Heart left ventricle (tissue), 16 donors: Measurements from ENCODE around the gene INPP4B. TPM values are rescaled to one million over a fixed set of nuclear protein-coding genes. Genes with fewer than 3 reads are reported as not detected.

Experiments used
- ATAC-seq, 4 donors: fragments of 200-7000 bp; cut with Tn5 transposase; one replicate each; pipeline ENCODE4 v1.9.1; 2020 to 2022; ENCODE audit warnings: moderate library complexity in 4 of 4, mild to moderate bottlenecking in 3 of 4, moderate number of reproducible peaks in 1 of 4
- DNase-seq, 5 donors: peaks; one replicate each; pipeline ENCODE4 v3.0.0-alpha.2; 2020
- H3K27ac ChIP-seq, 12 donors: fragments of 200-600 bp; sonication (generic) in 4 of 12; one replicate each; pipeline versions ENCODE4 v1.5.0 to v1.8.0; 2016 to 2022; ENCODE audit warnings: mild to moderate bottlenecking in 2 of 12
- H3K27me3 ChIP-seq, 9 donors: fragments of 200-600 bp; sonication (generic) in 2 of 9; one replicate each; pipeline versions ENCODE4 v1.5.1 to v1.8.0; 2016 to 2022; ENCODE audit warnings: mild to moderate bottlenecking in 3 of 9
- H3K36me3 ChIP-seq, 9 donors: fragments of 200-600 bp; sonication (generic) in 2 of 9; one replicate each; pipeline versions ENCODE4 v1.5.0 to v1.8.0; 2018 to 2022; ENCODE audit warnings: mild to moderate bottlenecking in 2 of 9
- H3K4me1 ChIP-seq, 12 donors: fragments of 200-600 bp; sonication (generic) in 4 of 12; one replicate each; pipeline versions ENCODE4 v1.5.0 to v1.8.0; 2016 to 2022; ENCODE audit warnings: mild to moderate bottlenecking in 3 of 12
- H3K4me3 ChIP-seq, 12 donors: fragments of 200-600 bp; sonication (generic) in 4 of 12; one replicate each; pipeline versions ENCODE4 v1.5.0 to v1.8.0; 2017 to 2022; ENCODE audit warnings: mild to moderate bottlenecking in 9 of 12, moderate library complexity in 4 of 12
- H3K9me3 ChIP-seq, 12 donors: fragments of 200-600 bp; sonication (generic) in 4 of 12; one replicate each; pipeline versions ENCODE4 v1.5.0 to v1.8.0; 2016 to 2022; ENCODE audit warnings: mild to moderate bottlenecking in 1 of 12
- POLR2A ChIP-seq, 2 donors: fragments of 450-650 bp; IDR thresholded peaks; one replicate each; pipeline ENCODE4 v1.6.1; 2017; ENCODE audit warnings: antibody characterized with exemption in 2 of 2, mild to moderate bottlenecking in 2 of 2, moderate library complexity in 2 of 2
- WGBS, 4 donors: extraction: QIAGEN DNeasy Blood & Tissue Kit in 2 of 4; methylation state at CpG; one replicate each; pipeline versions ENCODE4 v1.1.5 to v1.1.7; 2013 to 2018; 5-methylcytosine and 5-hydroxymethylcytosine counted together
- intact Hi-C, 10 donors: fragments of 100-400 bp; cut with DNase I; formaldehyde crosslinking; loops; one replicate each; pipeline versions ENCODE4 v1.11.1 to v1.14.2; 2022
- polyA plus RNA-seq, 2 donors: library from polyadenylated mRNA; stranded (reverse); fragments of 200-250 nt; gene quantifications; one replicate each; pipeline ENCODE4 v1.2.3, GENCODE V29; 2013
- total RNA-seq, 9 donors: library from RNA; depleted of rRNA in 2 of 9; stranded (reverse); fragments of >200 nt in 2 of 9; fragmentation: NEBNext Ultra II Directional in 3 of 9; extraction: Animal tissue kit (Norgen Biotek cat#: 25700) in 3 of 9; gene quantifications; one replicate each; pipeline versions ENCODE4 v1.1.0 to v1.2.4, GENCODE V29; 2016 to 2023
- TF ChIP-seq, protein P1 (sequence below), 12 donors: fragments of 200-600 bp; sonication (generic) in 4 of 12; IDR thresholded peaks; one replicate each; pipeline versions ENCODE4 v1.5.0 to v1.8.0; 2018 to 2022; ENCODE audit warnings: antibody characterized with exemption in 12 of 12, mild to moderate bottlenecking in 5 of 12
- donor health status: ischemic (EF 13 %, LVEDD 7.1; RV severe dilation, severe dysfunction).
- donor health status: healthy with polysubstance abuse.
- donor health status: DM: no; HTN: yes; CAD: no.
- donor health status: DM: no; HTN: no; CAD: no.
- donor health status: ischemic (EF 25% LVEDD 6.9; RV normal size, moderate dysfunction).
- donor health status: ischemic (EF 25% LVEDD 5.7; RV mildly dilated, moderate dysfunction).
- donor health status: healthy.
- donor health status: DM: yes; HTN: yes; CAD: no.
- donor health status: ischemic (EF 35%, LVEDD 5.7; RV mildly dilated, moderate dysfunction).
- donor health status: nonischemic (EF 11% LVEDD 7.7; RV severe dilation, severe dysfunction).
- donor health status: DM: yes; HTN: yes; CAD: no.
- donor health status: PGD.
- donor health status: ischemic (EF 29% LVEDD 5.4; RV normal size, mild dysfunction).
- donor health status: nonischemic (EF 23%, LVEDD 6.1; RV moderate dilation, normal function).

Gene INPP4B
- total and polyA plus RNA-seq, 11 donors, result 5.5 to 128 (median 39.1) TPM

DNA sequence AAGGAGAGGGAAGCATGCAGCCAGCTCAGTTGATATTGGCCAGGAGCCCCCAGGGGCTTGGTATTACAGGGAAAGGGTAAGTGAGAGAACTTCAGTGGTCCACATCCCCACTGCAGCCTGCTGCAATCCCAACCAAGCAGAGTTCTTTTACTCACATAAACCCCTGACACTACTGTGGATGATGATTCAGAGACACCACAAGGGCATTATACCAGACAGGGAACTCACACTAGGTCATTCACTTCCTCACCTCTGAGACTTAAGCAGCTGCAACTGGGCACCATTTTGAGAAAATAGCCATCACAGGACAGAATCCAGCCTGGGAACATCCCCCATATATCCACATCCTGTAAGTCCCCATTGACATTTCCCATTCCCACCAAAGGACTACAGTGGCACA lies 248.0 kb downstream of the INPP4B start:
- peaks cover 0 to 4% (median 0%) of the 10 kb centered on the region in 12 donors for H3K4me1 ChIP-seq
- no peaks in the 10 kb centered on the region for H3K36me3 ChIP-seq
- H3K27ac ChIP-seq, result no peak overlapping the region
- H3K27me3 ChIP-seq, result no peaks in the 10 kb centered on the region
- peaks cover 0 to 28% (median 6%) of the 10 kb centered on the region in 12 donors for H3K9me3 ChIP-seq
- intact Hi-C loops, result no loop called here
- ATAC-seq, result no peak
- TF ChIP-seq, protein P1, sequence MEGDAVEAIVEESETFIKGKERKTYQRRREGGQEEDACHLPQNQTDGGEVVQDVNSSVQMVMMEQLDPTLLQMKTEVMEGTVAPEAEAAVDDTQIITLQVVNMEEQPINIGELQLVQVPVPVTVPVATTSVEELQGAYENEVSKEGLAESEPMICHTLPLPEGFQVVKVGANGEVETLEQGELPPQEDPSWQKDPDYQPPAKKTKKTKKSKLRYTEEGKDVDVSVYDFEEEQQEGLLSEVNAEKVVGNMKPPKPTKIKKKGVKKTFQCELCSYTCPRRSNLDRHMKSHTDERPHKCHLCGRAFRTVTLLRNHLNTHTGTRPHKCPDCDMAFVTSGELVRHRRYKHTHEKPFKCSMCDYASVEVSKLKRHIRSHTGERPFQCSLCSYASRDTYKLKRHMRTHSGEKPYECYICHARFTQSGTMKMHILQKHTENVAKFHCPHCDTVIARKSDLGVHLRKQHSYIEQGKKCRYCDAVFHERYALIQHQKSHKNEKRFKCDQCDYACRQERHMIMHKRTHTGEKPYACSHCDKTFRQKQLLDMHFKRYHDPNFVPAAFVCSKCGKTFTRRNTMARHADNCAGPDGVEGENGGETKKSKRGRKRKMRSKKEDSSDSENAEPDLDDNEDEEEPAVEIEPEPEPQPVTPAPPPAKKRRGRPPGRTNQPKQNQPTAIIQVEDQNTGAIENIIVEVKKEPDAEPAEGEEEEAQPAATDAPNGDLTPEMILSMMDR (IDR thresholded peaks at IDR 0.05), result no peak
- no peak for TF ChIP-seq POLR2A (IDR thresholded peaks at IDR 0.05)
- no peak for DNase-seq
- no peak overlapping the region for H3K4me3 ChIP-seq

DNA sequence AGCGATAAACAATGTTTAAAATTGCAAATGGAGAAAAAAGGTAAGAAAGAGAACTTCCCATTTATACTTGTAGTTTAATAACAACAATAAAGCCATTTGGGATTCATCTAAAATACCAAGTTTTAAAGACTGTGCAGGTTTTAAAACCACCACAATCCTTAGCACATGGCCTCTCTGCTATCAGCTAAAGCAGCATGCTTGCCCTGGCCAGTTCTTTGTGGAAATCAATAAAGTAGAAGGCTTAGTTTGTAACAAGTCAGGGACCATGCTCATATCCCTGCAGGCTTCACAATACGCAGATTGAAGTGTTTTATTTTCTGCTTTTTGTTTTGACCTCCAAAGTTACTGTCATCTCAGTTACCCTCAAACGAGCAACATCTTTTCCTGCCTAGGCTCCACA lies 249.5 kb downstream of the INPP4B start:
- H3K9me3 ChIP-seq, result peaks cover 0 to 12% (median 0%) of the 10 kb centered on the region in 12 donors
- no peaks in the 10 kb centered on the region for H3K27me3 ChIP-seq
- peaks cover 0 to 4% (median 0%) of the 10 kb centered on the region in 12 donors for H3K4me1 ChIP-seq
- ATAC-seq, result no peak
- intact Hi-C loops, result no loop called here
- 79 to 86% (median 83%) methylated on average over 3 of the region's 3 CpGs for WGBS, 4 donors
- H3K4me3 ChIP-seq, result no peak overlapping the region
- DNase-seq, result no peak
- TF ChIP-seq POLR2A (IDR thresholded peaks at IDR 0.05), result no peak
- TF ChIP-seq, protein P1 (IDR thresholded peaks at IDR 0.05), result no peak
- no peaks in the 10 kb centered on the region for H3K36me3 ChIP-seq
- no peak overlapping the region for H3K27ac ChIP-seq

DNA sequence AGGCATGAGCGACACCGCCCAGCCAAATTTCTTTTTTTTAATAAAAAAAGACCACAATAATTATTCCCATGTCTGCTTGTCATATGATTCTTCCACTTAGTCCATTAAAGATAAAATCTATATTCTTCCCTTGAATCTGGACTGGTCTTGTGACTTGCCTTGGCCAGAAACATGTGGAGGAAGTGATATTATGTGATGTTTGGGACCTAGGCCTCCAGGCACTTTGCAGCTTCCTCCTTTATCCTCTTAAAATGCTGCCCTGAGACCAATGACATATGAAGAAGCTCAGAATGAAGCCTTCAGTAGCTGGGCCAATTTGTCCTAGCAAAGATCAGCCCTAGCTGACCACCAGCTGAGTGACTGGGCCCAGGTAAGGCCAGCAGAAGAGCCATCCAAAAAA lies 250.0 kb downstream of the INPP4B start:
- H3K27ac ChIP-seq, result no peak overlapping the region
- H3K36me3 ChIP-seq, result no peaks in the 10 kb centered on the region
- H3K27me3 ChIP-seq, result no peaks in the 10 kb centered on the region
- peaks cover 0 to 4% (median 0%) of the 10 kb centered on the region in 12 donors for H3K4me1 ChIP-seq
- WGBS, 4 donors, result 94 to 100% (median 97%) methylated on average over 2 of the region's 2 CpGs
- TF ChIP-seq, protein P1 (IDR thresholded peaks at IDR 0.05), result no peak
- no peak for TF ChIP-seq POLR2A (IDR thresholded peaks at IDR 0.05)
- DNase-seq, result no peak
- peaks cover 0 to 10% (median 0%) of the 10 kb centered on the region in 12 donors for H3K9me3 ChIP-seq
- ATAC-seq, result no peak
- H3K4me3 ChIP-seq, result no peak overlapping the region
- intact Hi-C loops, result no loop called here

DNA sequence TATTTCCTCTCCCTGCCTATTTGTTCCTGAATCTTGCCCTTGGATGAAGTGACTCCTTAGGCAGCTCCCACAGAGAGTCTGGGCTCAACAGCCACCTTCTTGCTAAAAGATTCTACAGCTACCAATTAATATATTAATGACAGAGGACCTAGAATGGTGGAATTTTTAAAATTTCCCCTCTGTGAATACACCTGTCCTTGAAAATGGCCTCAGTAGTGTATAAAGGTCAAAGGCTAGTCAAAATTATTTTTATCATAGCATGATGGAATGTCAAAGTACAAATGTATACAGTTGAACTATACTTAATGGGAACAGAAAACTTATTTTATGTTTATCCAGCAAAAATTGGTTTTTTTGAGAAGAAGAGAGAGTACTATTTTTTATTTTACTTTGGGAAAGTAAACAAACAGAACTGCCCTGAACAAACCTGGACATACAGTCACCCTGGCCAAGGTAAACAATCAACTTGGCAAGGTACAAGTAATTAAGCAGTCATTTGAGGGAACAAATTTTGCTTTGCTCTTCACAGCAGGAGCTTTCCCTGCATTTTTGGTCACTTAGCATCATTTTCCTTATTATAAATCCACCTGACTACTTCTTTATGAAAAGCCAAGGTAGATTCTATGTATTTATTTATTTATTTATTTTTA lies 250.8 kb downstream of the INPP4B start:
- Histone ChIP-seq H3K36me3 (no peaks in the 10 kb centered on the region), H3K9me3 (peaks cover 0 to 11% (median 0%) of the 10 kb centered on the region in 12 donors), H3K27me3 (no peaks in the 10 kb centered on the region), H3K4me3 (no peak overlapping the region), H3K27ac (no peak overlapping the region), H3K4me1 (peaks cover 0 to 4% (median 0%) of the 10 kb centered on the region in 12 donors)
- no peak for DNase-seq
- no peak for TF ChIP-seq POLR2A (IDR thresholded peaks at IDR 0.05)
- TF ChIP-seq, protein P1 (IDR thresholded peaks at IDR 0.05), result no peak
- no peak for ATAC-seq
- intact Hi-C loops, result no loop called here
